ENCODE results near the gene TRIM33. TPM values are rescaled to one million over a fixed set of nuclear protein-coding genes. Genes with fewer than 3 reads are reported as not detected.

Gene TRIM33
- total and polyA plus RNA-seq, 10 of the 15 experiments (the other 5 are each of a cell fraction or from before 2014, with no cell fraction given): 9.0 to 40.3 (median 22.0) TPM

- TF ChIP-seq SREBF1 (IDR thresholded peaks at IDR 0.05; ENCODE audit: low read length) (0 out of 2 replicates have a peak, but pooled peaks have one; percentile 22), HDAC6 (IDR thresholded peaks at IDR 0.05; ENCODE audit: unreplicated experiment) (no peak), NBN (IDR thresholded peaks at IDR 0.05) (0 out of 2 replicates have a peak, but pooled peaks have one; percentile 50), BACH1 (IDR thresholded peaks at IDR 0.05; ENCODE audit: borderline replicate concordance) (0 out of 2 replicates have a peak, but pooled peaks have one; percentile 32), ATF2 (IDR thresholded peaks at IDR 0.05; ENCODE audit: low read length) (no peak), IRF4 (IDR thresholded peaks at IDR 0.05; ENCODE audit: low read depth, low read length) (peak; percentile 67), MTA3 (IDR thresholded peaks at IDR 0.05; ENCODE audit: borderline replicate concordance, low read length) (no peak), FOXM1 (IDR thresholded peaks at IDR 0.05; ENCODE audit: low read depth, low read length) (peak; percentile 72; the same call in 1 of the 2 replicates), ATF7 (IDR thresholded peaks at IDR 0.05; ENCODE audit: low read depth) (no peak), CHD1 (IDR thresholded peaks at IDR 0.05; ENCODE audit: low read depth, low read length) (no peak), TBL1XR1 (IDR thresholded peaks at IDR 0.05; ENCODE audit: low read depth, low read length) (0 out of 2 replicates have a peak, but pooled peaks have one; percentile 36), E2F4 (IDR thresholded peaks at IDR 0.05; ENCODE audit: low read depth, low read length) (peak; percentile 61; the same call in 1 of the 2 replicates), SMAD5 (IDR thresholded peaks at IDR 0.05; ENCODE audit: low read depth) (no peak), ATF3 (IDR thresholded peaks at IDR 0.05; ENCODE audit: borderline replicate concordance, extremely low read depth, low read depth, low read length) (peak; percentile 64; the same call in 1 of the 2 replicates), MEF2A (IDR thresholded peaks at IDR 0.05; ENCODE audit: insufficient read depth, low read depth, low read length) (peak; percentile 73; the same call in 1 of the 2 replicates), CBX5 (IDR thresholded peaks at IDR 0.05; ENCODE audit: low read depth) (peak; percentile 50; the same call in 1 of the 2 replicates), CBFB (IDR thresholded peaks at IDR 0.05; ENCODE audit: low read depth) (no peak), EGR1 (IDR thresholded peaks at IDR 0.05; ENCODE audit: borderline replicate concordance in 1 of 2, low read depth in 2 of 2, low read length in 2 of 2) (0 out of 3 replicates have a peak, but pooled peaks of 1 of the 2 experiments have one; percentile 10), YY1 (IDR thresholded peaks at IDR 0.05; ENCODE audit: low read depth, low read length) (peak; percentile 90), PAX5 (IDR thresholded peaks at IDR 0.05; ENCODE audit: borderline replicate concordance, low read depth, low read length) (peak; percentile 82; the same call in 1 of the 2 replicates), ESRRA (IDR thresholded peaks at IDR 0.05; ENCODE audit: low read length) (no peak), NR2C1 (IDR thresholded peaks at IDR 0.05) (no peak), SP1 (IDR thresholded peaks at IDR 0.05; ENCODE audit: low read depth, low read length) (peak; percentile 50), JUND (IDR thresholded peaks at IDR 0.05; ENCODE audit: low read depth, low read length) (0 out of 2 replicates have a peak, but pooled peaks have one; percentile 34), BRCA1 (IDR thresholded peaks at IDR 0.05; ENCODE audit: low read depth, low read length) (no peak)
- TF ChIP-seq, protein P1, sequence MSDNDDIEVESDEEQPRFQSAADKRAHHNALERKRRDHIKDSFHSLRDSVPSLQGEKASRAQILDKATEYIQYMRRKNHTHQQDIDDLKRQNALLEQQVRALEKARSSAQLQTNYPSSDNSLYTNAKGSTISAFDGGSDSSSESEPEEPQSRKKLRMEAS (IDR thresholded peaks at IDR 0.05; ENCODE audit: low read depth, low read length): peak; percentile 42; the same call in 1 of the 2 replicates
- TF ChIP-seq, protein P2, sequence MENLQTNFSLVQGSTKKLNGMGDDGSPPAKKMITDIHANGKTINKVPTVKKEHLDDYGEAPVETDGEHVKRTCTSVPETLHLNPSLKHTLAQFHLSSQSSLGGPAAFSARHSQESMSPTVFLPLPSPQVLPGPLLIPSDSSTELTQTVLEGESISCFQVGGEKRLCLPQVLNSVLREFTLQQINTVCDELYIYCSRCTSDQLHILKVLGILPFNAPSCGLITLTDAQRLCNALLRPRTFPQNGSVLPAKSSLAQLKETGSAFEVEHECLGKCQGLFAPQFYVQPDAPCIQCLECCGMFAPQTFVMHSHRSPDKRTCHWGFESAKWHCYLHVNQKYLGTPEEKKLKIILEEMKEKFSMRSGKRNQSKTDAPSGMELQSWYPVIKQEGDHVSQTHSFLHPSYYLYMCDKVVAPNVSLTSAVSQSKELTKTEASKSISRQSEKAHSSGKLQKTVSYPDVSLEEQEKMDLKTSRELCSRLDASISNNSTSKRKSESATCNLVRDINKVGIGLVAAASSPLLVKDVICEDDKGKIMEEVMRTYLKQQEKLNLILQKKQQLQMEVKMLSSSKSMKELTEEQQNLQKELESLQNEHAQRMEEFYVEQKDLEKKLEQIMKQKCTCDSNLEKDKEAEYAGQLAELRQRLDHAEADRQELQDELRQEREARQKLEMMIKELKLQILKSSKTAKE (IDR thresholded peaks at IDR 0.05; ENCODE audit: low read depth, poor library complexity, severe bottlenecking): no peak
These were observed 164.4 kb downstream of the TRIM33 start (continued) for GRCh38 chr1:114346480-114347029.
